ENCODE results near the gene COG6.
A peak's percentile ranks its signal among the peaks of the same experiment; 100 is the strongest.

The COG6 gene

DNA sequence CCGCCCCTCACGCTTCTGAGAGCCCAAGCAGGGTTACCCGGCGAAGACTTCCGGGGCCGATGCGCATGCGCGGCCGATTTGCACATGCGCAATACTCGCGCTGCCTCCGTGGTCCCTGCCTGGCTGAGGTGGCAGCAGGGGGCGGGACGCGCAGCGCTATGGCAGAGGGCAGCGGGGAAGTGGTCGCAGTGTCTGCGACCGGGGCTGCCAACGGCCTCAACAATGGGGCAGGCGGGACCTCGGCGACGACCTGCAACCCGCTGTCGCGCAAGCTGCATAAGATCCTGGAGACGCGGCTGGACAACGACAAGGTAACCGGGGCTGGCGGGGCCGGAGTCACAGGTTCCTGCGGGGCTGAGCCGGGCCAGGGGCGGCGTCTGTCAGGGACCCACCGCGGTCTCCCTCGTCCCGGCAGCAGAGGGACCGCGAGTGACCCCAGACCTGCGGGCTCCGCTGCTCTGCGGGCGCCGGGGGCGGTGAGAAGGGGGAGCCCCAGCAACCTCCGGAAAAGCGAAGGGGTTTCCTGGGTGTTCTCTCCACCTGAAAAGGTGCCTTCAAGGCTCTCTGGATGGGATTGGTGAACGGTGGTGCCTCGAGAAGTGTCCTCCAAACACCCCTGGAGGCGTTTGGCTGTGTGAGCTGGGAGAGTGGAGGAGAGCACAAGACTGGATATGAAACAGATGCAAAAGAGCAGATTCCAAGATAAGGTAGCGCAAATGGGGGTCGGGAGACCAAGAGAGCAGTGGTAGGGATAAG lies at the start of gene COG6:
Gene COG6, plus strand, starts transcription at position 94 of the 756 bp plus-strand sequence. Its CDS starts 65 bp downstream, at position 159.
- Histone ChIP-seq H3K36me3 (peaks cover under 1 to 8% (median 6%) of the 10 kb centered on the region in 3 donors), H3K4me3 (peak within 1 kb of the TSS; percentile 96 to 100), H3K27ac (peak within 1 kb of the TSS; percentile 84), H3K27me3 (no peaks in the 10 kb centered on the region), H3K4me1 (peaks cover 0 to 17% (median 8%) of the 10 kb centered on the region in 4 donors), H3K9me3 (no peaks in the 10 kb centered on the region)
- TF ChIP-seq, protein P1, sequence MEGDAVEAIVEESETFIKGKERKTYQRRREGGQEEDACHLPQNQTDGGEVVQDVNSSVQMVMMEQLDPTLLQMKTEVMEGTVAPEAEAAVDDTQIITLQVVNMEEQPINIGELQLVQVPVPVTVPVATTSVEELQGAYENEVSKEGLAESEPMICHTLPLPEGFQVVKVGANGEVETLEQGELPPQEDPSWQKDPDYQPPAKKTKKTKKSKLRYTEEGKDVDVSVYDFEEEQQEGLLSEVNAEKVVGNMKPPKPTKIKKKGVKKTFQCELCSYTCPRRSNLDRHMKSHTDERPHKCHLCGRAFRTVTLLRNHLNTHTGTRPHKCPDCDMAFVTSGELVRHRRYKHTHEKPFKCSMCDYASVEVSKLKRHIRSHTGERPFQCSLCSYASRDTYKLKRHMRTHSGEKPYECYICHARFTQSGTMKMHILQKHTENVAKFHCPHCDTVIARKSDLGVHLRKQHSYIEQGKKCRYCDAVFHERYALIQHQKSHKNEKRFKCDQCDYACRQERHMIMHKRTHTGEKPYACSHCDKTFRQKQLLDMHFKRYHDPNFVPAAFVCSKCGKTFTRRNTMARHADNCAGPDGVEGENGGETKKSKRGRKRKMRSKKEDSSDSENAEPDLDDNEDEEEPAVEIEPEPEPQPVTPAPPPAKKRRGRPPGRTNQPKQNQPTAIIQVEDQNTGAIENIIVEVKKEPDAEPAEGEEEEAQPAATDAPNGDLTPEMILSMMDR (IDR thresholded peaks at IDR 0.05): peak in 1 of 2 experiments; percentile 17
- intact Hi-C loops (cut with DNase I; ENCODE audit: low total_unique reads): no loop called here
- DNase-seq: peak; percentile 89 to 94

DNA sequence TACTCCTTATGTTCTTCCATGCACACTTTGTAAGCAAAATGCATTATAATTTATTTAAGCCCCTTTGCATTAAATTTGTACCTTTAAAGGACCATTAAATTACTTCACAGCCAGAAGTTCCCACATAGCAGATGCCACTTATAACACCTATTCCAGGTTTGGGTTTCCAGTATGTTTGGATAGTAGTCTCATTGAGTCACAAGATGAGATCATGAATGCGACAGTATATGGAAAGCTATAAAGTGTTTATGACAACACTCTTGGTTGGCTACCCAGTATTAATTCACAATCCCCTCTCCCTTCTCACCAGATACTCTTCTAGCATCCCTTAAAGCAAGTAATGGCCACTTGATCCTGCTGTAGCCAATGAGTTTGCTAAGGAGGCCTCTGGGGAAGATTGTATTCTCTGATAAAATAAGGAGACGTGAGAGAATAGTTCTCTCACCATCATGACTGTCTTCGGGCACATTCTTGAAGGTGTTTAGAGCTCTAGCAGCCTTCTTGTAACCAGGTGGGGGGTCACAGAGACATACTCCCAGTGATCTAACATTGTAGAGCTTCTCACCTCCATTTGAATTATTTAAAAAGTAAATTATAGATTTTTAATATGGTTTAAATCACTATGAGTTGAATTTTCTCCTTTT lies 49.7 kb upstream of the COG6 start:
- no peaks in the 10 kb centered on the region for H3K9me3 ChIP-seq
- DNase-seq: no peak
- intact Hi-C loops (cut with DNase I; ENCODE audit: low total_unique reads): loop anchor here (5.0 kb wide), 2 partner anchors 188 to 458 kb away; no protein-coding TSS in a partner anchor
- H3K36me3 ChIP-seq: no peaks in the 10 kb centered on the region
- peaks cover 0 to 20% (median 5%) of the 10 kb centered on the region in 4 donors for H3K4me1 ChIP-seq
- TF ChIP-seq, protein P1 (IDR thresholded peaks at IDR 0.05): no peak
- H3K27ac ChIP-seq: no peak overlapping the region
- no peaks in the 10 kb centered on the region for H3K27me3 ChIP-seq
- no peak overlapping the region for H3K4me3 ChIP-seq

DNA sequence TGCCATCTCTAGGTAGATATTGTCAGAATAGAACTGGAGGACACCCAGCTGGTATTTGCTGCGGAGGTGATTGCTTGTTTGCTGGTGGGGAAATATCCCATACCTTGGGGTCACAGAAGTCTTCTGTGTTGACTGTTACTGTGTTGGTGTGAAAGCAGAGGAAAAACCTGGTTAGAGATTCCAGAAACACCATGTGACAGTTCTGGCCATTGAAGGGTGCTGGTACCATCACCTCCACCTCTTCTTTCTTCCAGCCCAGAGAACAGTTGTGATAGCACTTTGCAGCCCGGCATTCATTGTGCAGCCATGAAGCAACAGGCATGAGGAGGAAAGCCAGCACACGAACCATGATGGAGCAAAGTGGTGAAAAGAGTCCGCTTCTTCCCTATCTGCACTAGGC lies 47.6 kb upstream of the COG6 start:
- TF ChIP-seq, protein P1 (IDR thresholded peaks at IDR 0.05): no peak
- intact Hi-C loops (cut with DNase I; ENCODE audit: low total_unique reads): loop anchor here (5.0 kb wide), 2 partner anchors 191 to 461 kb away; no protein-coding TSS in a partner anchor
- Histone ChIP-seq H3K4me3 (no peak overlapping the region), H3K4me1 (peaks cover 0 to 10% (median 4%) of the 10 kb centered on the region in 4 donors), H3K27ac (no peak overlapping the region), H3K27me3 (no peaks in the 10 kb centered on the region), H3K9me3 (no peaks in the 10 kb centered on the region), H3K36me3 (no peaks in the 10 kb centered on the region)
- DNase-seq: no peak

DNA sequence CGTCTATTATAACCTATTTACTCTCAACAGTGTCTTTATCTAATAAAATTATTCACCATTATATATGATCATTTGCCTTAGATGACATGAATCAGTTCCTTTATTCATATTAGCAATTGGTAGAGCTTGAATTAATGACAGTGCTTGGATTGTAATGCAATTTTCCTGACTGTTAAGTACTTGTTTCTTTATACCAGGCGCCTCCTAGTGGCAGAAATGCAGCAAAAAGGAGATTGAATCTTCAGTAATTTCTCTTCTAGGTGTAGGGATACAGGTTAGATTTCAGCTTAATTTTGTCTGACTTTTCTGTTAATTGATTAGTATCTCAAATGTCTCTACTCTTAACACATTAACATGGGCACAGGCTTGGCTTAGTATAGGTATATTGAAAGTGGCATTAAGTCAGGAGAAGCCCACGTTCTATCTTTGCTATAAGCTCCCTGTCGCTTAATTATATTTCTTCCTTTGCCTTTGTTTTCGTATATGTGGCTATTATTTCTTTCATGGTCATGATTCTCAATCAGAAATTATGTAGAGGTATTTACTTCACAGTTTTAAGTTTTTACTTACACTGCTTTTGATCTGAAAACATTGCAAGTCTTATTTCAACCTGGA lies 43.3 kb upstream of the COG6 start:
- no peaks in the 10 kb centered on the region for H3K36me3 ChIP-seq
- no peaks in the 10 kb centered on the region for H3K27me3 ChIP-seq

DNA sequence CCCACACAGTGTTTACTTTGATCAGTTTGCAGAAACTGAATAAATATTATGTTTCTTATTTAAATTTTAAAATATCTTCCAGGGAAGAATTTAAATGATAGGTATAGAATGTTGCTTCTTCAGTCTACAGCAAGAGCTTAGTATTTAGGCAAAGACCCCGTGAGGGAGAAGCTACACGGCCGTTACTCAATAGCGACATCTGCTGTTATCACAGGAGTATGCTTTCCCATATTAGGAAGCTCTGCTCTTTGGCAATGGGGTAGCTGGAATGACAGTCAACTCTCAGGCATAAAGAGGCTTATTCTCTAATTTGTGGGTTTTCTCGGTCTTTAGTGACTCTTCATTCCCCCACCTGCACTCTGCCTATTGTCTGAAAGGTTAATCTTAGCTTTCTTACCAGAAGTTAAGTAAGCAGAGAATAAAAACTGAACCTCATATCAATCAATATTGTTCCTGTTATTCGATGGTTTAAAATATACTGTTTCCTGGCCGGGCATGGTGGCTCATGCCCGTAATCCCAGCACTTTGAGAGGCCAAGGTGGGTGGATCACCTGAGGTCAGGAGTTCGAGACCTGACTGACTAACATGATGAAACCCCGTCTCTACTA lies 39.3 kb upstream of the COG6 start:
- H3K4me1 ChIP-seq: no peaks in the 10 kb centered on the region
- intact Hi-C loops (cut with DNase I; ENCODE audit: low total_unique reads): loop anchor here (5.0 kb wide), 1 partner anchor 564 kb away; no protein-coding TSS in a partner anchor
- H3K36me3 ChIP-seq: no peaks in the 10 kb centered on the region
- TF ChIP-seq, protein P1 (IDR thresholded peaks at IDR 0.05): peak; percentile 80 to 94
- no peaks in the 10 kb centered on the region for H3K9me3 ChIP-seq
- H3K27ac ChIP-seq: no peak overlapping the region
- no peak overlapping the region for H3K4me3 ChIP-seq
- peak in 1 of 2 donors; percentile 30 for DNase-seq
- no peaks in the 10 kb centered on the region for H3K27me3 ChIP-seq

More for the DNA sequence above, 43.3 kb upstream of the COG6 start:
- Histone ChIP-seq H3K9me3 (no peaks in the 10 kb centered on the region), H3K27ac (no peak overlapping the region), H3K4me3 (no peak overlapping the region), H3K4me1 (no peaks in the 10 kb centered on the region)
- intact Hi-C loops (cut with DNase I; ENCODE audit: low total_unique reads): no loop called here
- TF ChIP-seq, protein P1 (IDR thresholded peaks at IDR 0.05): peak; percentile 81 to 92
- DNase-seq: peak in 1 of 2 donors; percentile 85

Measured in tibial artery (tissue), 4 donors.